ENCODE results near the gene DRAXIN.

DRAXIN gene

GRCh38 chr1:11700601-11701467 is 9.3 kb downstream of the DRAXIN start:
- Mint-ChIP-seq H3K27ac (peak overlapping the region; percentile 47 to 68 (median 65)), H3K4me1 (peaks cover 29% of the 10 kb centered on the region), H3K4me3 (peak overlapping the region in 2 of 3 experiments; percentile 22 to 45), H3K9me3 (no peaks in the 10 kb centered on the region), H3K27me3 (ENCODE audit: low read depth) (peaks cover 36% of the 10 kb centered on the region), H3K36me3 (ENCODE audit: low read depth) (no peaks in the 10 kb centered on the region)
- no peak for TF ChIP-seq CTCF (IDR thresholded peaks at IDR 0.05; ENCODE audit: unreplicated experiment in 3 of 3)

- Mint-ChIP-seq H3K27me3 (ENCODE audit: low read depth) (peaks cover 38% of the 10 kb centered on the region), H3K4me3 (peak overlapping the region in 1 of 3 experiments; percentile 45), H3K4me1 (peaks cover 31% of the 10 kb centered on the region), H3K27ac (peak overlapping the region; percentile 47 to 68 (median 65)), H3K9me3 (no peaks in the 10 kb centered on the region), H3K36me3 (ENCODE audit: low read depth) (no peaks in the 10 kb centered on the region)
- no peak for TF ChIP-seq CTCF (IDR thresholded peaks at IDR 0.05; ENCODE audit: unreplicated experiment in 3 of 3)
These were observed 10.0 kb downstream of the DRAXIN start for GRCh38 chr1:11701551-11701961.

GRCh38 chr1:11701981-11702803 is 10.7 kb downstream of the DRAXIN start:
- TF ChIP-seq CTCF (IDR thresholded peaks at IDR 0.05; ENCODE audit: unreplicated experiment in 3 of 3) = no peak
- H3K4me3 Mint-ChIP-seq = no peak overlapping the region
- H3K36me3 Mint-ChIP-seq (ENCODE audit: low read depth) = no peaks in the 10 kb centered on the region
- H3K9me3 Mint-ChIP-seq = no peaks in the 10 kb centered on the region
- H3K27me3 Mint-ChIP-seq (ENCODE audit: low read depth) = peaks cover 41% of the 10 kb centered on the region
- no peak overlapping the region for H3K27ac Mint-ChIP-seq
- peaks cover 31% of the 10 kb centered on the region for H3K4me1 Mint-ChIP-seq

- Mint-ChIP-seq H3K27ac (no peak overlapping the region), H3K9me3 (no peaks in the 10 kb centered on the region), H3K36me3 (ENCODE audit: low read depth) (no peaks in the 10 kb centered on the region), H3K4me1 (peaks cover 32% of the 10 kb centered on the region), H3K4me3 (no peak overlapping the region), H3K27me3 (ENCODE audit: low read depth) (peaks cover 38% of the 10 kb centered on the region)
- no peak for TF ChIP-seq CTCF (IDR thresholded peaks at IDR 0.05; ENCODE audit: unreplicated experiment in 3 of 3)
These were observed 12.1 kb downstream of the DRAXIN start for GRCh38 chr1:11703357-11704193.

GRCh38 chr1:11704194-11704529 is 12.7 kb downstream of the DRAXIN start:
- no peak for TF ChIP-seq CTCF (IDR thresholded peaks at IDR 0.05; ENCODE audit: unreplicated experiment in 3 of 3)
- no peak overlapping the region for H3K27ac Mint-ChIP-seq
- H3K36me3 Mint-ChIP-seq (ENCODE audit: low read depth) = no peaks in the 10 kb centered on the region
- no peak overlapping the region for H3K4me3 Mint-ChIP-seq
- no peaks in the 10 kb centered on the region for H3K9me3 Mint-ChIP-seq
- peaks cover 27% of the 10 kb centered on the region for H3K4me1 Mint-ChIP-seq
- H3K27me3 Mint-ChIP-seq (ENCODE audit: low read depth) = peaks cover 36% of the 10 kb centered on the region
